Measurements from ENCODE around the gene TNNC1.

Gene TNNC1

GRCh38 chr3:52494886-52495495 lies 41.1 kb upstream of the TNNC1 start, which contains the start of gene STAB1:
STAB1 (plus strand) TSS chr3:52495338; CDS start chr3:52495414, 76 bp downstream.
- TF ChIP-seq, protein P1, sequence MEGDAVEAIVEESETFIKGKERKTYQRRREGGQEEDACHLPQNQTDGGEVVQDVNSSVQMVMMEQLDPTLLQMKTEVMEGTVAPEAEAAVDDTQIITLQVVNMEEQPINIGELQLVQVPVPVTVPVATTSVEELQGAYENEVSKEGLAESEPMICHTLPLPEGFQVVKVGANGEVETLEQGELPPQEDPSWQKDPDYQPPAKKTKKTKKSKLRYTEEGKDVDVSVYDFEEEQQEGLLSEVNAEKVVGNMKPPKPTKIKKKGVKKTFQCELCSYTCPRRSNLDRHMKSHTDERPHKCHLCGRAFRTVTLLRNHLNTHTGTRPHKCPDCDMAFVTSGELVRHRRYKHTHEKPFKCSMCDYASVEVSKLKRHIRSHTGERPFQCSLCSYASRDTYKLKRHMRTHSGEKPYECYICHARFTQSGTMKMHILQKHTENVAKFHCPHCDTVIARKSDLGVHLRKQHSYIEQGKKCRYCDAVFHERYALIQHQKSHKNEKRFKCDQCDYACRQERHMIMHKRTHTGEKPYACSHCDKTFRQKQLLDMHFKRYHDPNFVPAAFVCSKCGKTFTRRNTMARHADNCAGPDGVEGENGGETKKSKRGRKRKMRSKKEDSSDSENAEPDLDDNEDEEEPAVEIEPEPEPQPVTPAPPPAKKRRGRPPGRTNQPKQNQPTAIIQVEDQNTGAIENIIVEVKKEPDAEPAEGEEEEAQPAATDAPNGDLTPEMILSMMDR (IDR thresholded peaks at IDR 0.05) = no peak
- DNase-seq (ENCODE audit: low spot score) = no peak
- Histone ChIP-seq H3K4me3 (peak within 1 kb of the TSS; percentile 65), H3K27ac (peak within 1 kb of the TSS in 1 of 2 donors; percentile 85)

GRCh38 chr3:52494445-52494844 lies 40.6 kb upstream of the TNNC1 start:
- TF ChIP-seq, protein P1 (IDR thresholded peaks at IDR 0.05) = no peak
- H3K4me3 ChIP-seq = peak overlapping the region; percentile 65
- no peak for DNase-seq (ENCODE audit: low spot score)
- H3K27ac ChIP-seq = peak overlapping the region in 1 of 2 donors; percentile 85

DNA sequence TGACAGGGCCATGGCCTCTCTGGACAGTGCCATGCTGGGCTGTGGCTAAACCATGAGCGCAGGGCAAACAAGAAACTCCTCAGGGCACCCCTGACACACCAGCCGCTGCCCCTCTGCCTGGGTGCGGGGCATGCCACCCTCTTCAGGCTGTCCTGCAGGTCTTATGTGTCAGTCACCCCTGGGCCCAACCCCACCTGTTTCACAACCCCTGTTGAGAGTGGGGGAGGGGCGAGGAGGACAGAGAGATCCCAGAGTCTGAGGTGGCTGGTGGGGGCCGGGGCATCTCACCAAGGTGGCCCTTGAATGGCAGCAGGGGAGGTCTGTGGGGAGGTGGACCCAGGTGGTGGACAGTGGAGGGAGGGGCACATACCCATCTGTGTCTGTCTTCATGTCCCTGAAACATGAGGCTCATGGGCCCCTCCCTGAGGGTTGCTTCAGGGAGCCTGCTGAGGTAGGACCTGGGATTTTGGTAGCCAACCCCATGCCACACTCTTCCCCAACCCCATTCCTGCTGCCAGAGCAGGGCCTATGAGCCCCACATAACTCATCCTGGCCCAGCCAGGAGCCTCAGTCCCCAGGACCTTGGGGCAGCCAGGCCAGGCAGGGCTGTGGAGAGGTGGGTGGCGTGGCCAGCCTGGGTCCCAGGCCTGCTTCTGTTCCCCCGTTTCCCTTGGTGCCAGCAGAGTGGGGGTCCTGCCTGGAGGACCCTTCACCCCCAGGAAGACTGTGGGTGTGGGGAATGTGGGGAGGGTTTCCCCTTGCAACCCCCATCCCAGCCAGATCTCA lies 39.6 kb upstream of the TNNC1 start:
- no peak for DNase-seq (ENCODE audit: low spot score)
- H3K4me3 ChIP-seq = no peak overlapping the region
- peak overlapping the region in 1 of 2 donors; percentile 85 for H3K27ac ChIP-seq
- TF ChIP-seq, protein P1 (IDR thresholded peaks at IDR 0.05) = no peak

DNA sequence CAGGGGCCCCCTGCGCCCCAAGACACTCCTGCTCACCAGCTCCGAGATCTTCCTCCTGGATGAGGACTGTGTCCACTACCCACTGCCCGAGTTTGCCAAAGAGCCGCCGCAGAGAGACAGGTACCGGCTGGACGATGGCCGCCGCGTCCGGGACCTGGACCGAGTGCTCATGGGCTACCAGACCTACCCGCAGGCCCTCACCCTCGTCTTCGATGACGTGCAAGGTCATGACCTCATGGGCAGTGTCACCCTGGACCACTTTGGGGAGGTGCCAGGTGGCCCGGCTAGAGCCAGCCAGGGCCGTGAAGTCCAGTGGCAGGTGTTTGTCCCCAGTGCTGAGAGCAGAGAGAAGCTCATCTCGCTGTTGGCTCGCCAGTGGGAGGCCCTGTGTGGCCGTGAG lies 38.2 kb upstream of the TNNC1 start:
- Histone ChIP-seq H3K27ac (peak overlapping the region in 1 of 2 donors; percentile 79), H3K4me3 (peak overlapping the region; percentile 28)
- TF ChIP-seq, protein P1 (IDR thresholded peaks at IDR 0.05) = no peak
- DNase-seq (ENCODE audit: low spot score) = no peak

DNA sequence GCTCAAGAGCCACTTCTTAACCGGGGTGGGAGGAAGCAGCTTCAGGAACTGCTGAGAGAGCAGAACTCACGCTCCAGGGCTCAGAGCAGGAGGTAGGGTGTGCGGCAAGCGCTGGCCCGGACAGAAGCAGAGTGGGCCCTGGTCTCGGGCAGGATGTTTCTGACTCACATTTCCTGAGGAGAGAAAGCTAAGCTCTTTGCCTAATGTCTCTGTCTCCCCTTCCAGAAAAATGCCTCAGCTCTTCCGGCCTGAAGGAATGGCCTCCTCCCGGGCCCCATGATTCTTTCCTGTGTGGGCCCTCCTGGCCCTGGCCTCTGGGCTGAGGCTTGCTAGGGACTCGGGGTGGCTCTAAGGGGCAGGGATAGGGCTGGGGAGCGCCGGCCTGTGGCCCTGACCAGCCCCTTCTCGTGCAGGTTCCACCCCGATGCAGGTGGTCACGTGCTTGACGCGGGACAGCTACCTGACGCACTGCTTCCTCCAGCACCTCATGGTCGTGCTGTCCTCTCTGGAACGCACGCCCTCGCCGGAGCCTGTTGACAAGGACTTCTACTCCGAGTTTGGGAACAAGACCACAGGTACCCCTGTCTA lies 37.2 kb upstream of the TNNC1 start:
- Histone ChIP-seq H3K27ac (peak overlapping the region in 1 of 2 donors; percentile 79), H3K4me3 (no peak overlapping the region)
- TF ChIP-seq, protein P1 (IDR thresholded peaks at IDR 0.05) = no peak
- DNase-seq (ENCODE audit: low spot score) = no peak

DNA sequence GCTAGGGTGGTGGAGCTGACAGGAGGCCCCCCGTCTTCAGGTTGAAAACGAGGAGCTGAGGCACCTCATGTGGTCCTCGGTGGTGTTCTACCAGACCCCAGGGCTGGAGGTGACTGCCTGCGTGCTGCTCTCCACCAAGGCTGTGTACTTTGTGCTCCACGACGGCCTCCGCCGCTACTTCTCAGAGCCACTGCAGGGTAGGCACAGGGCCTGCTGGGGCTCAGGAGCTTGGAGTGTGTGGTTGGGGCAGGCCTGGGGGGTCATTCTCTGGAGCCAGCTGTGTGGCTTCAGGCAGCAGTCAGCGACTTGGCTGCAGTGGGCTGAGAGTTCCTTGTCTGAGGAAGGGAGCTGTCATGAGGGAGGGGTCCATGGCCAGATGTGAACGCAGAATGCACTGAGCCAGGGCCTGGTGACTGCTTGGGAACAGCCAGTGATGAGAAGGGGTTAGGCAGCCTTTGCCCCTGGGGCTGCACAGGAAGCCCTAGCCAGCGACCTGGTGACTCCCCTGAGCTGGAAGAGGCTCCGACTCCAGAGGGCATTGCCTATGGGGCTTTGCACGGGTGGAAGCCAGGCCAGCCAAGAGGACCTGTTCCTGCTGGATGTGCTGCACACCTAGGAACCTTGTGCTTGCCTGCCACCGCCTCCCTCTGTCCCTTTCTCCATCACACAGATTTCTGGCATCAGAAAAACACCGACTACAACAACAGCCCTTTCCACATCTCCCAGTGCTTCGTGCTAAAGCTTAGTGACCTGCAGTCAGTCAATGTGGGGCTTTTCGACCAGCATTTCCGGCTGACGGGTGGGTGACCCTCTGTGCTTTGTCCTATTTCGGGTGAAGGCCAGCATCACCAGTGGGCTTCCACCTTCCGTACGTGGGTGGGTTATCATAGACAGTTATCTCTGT lies 36.4 kb upstream of the TNNC1 start:
- TF ChIP-seq, protein P1 (IDR thresholded peaks at IDR 0.05) = no peak
- DNase-seq (ENCODE audit: low spot score) = no peak

More for the DNA sequence above, 36.4 kb upstream of the TNNC1 start:
- Histone ChIP-seq H3K27ac (peak overlapping the region in 1 of 2 donors; percentile 79), H3K4me3 (no peak overlapping the region)

All from coronary artery (tissue), 2 donors.